NOMO-1 treated with DMSO at 0.1 percent for 48 hours (cell line): ENCODE data around the gene SPATC1L.

Source experiments
- DNase-seq: peaks from one replicate; lab custom pipeline; 2025; ENCODE audit not compliant: unreplicated experiment; lab: John Stamatoyannopoulos, UW

SPATC1L gene

GRCh38 chr21:46122237-46122671, 62.0 kb downstream of the SPATC1L start:
- DNase-seq: no peak

- DNase-seq: no peak
These were observed 62.7 kb downstream of the SPATC1L start for GRCh38 chr21:46121286-46122221.

GRCh38 chr21:46120301-46121285, 63.7 kb downstream of the SPATC1L start:
- DNase-seq: no peak

- no peak for DNase-seq
These were observed 64.5 kb downstream of the SPATC1L start for GRCh38 chr21:46119637-46120271.

GRCh38 chr21:46119144-46119636, 65.1 kb downstream of the SPATC1L start:
- no peak for DNase-seq

GRCh38 chr21:46118316-46119143, 65.7 kb downstream of the SPATC1L start:
- no peak for DNase-seq

GRCh38 chr21:46117586-46118315, 66.5 kb downstream of the SPATC1L start:
- no peak for DNase-seq

- DNase-seq: no peak
These were observed 67.3 kb downstream of the SPATC1L start for GRCh38 chr21:46116776-46117585.

- no peak for DNase-seq
These were observed 68.0 kb downstream of the SPATC1L start for GRCh38 chr21:46116189-46116775.

GRCh38 chr21:46115441-46116188, 68.6 kb downstream of the SPATC1L start:
- no peak for DNase-seq

- DNase-seq: no peak
These were observed 69.3 kb downstream of the SPATC1L start for GRCh38 chr21:46114963-46115362.

- no peak for DNase-seq
These were observed 70.6 kb downstream of the SPATC1L start for GRCh38 chr21:46113497-46114176.

GRCh38 chr21:46112725-46113215, 71.5 kb downstream of the SPATC1L start:
- DNase-seq: no peak

- DNase-seq: no peak
These were observed 72.2 kb downstream of the SPATC1L start for GRCh38 chr21:46111857-46112724.

- DNase-seq: no peak
These were observed 73.1 kb downstream of the SPATC1L start for GRCh38 chr21:46111193-46111571.
